Tibial nerve (tissue), 4 donors: ENCODE results near the gene SLC25A41. TPM values are rescaled to one million over a fixed set of nuclear protein-coding genes. Genes with fewer than 3 reads are reported as not detected.

Experiments used
- DNase-seq, 2 donors: peaks; one replicate each; pipeline ENCODE4 v3.0.0-alpha.2; 2019; ENCODE audit warnings: low spot score in 2 of 2
- H3K27ac ChIP-seq, 4 donors: fragments of 200-600 bp; sonication (generic) in 3 of 4; one replicate each; pipeline ENCODE4 v1.5.1; 2017 to 2019; ENCODE audit warnings: mild to moderate bottlenecking in 1 of 4
- H3K27me3 ChIP-seq, 2 donors: fragments of 200-600 bp; sonication (generic) in 1 of 2; one replicate each; pipeline versions ENCODE4 v1.5.1 to v1.6.0; 2017 to 2019
- H3K36me3 ChIP-seq, 3 donors: fragments of 200-600 bp; sonication (generic); one replicate each; pipeline ENCODE4 v1.5.1; 2018 to 2019
- H3K4me1 ChIP-seq, 4 donors: fragments of 200-600 bp; sonication (generic) in 3 of 4; one replicate each; pipeline ENCODE4 v1.5.1; 2017 to 2019
- H3K4me3 ChIP-seq, 4 donors: fragments of 200-600 bp; sonication (generic) in 3 of 4; one replicate each; pipeline ENCODE4 v1.5.1; 2017 to 2019; ENCODE audit warnings: mild to moderate bottlenecking in 1 of 4, moderate library complexity in 1 of 4
- H3K9me3 ChIP-seq, 4 donors: fragments of 200-600 bp; sonication (generic) in 3 of 4; one replicate each; pipeline ENCODE4 v1.5.1; 2017 to 2019
- EP300 ChIP-seq, 2 donors: sonication (generic); formaldehyde crosslinking; IDR thresholded peaks; one replicate each; pipeline ENCODE4 v1.6.1; 2017; ENCODE audit warnings: antibody characterized with exemption in 2 of 2, mild to moderate bottlenecking in 1 of 2
- POLR2A ChIP-seq, 2 donors: fragments of 450-650 bp; IDR thresholded peaks; one replicate each; pipeline ENCODE4 v1.6.1; 2017; ENCODE audit warnings: antibody characterized with exemption in 2 of 2, mild to moderate bottlenecking in 2 of 2, moderate library complexity in 2 of 2
- WGBS, 2 donors: methylation state at CpG; one replicate each; pipeline ENCODE4 v1.1.5; 2018; 5-methylcytosine and 5-hydroxymethylcytosine counted together
- total RNA-seq, 4 donors: library from RNA; depleted of rRNA; stranded (reverse); fragments of >200 nt; gene quantifications; one replicate each; pipeline ENCODE4 v1.1.0, GENCODE V29; 2016
- TF ChIP-seq, protein P1 (sequence below), 5 experiments: fragments of 200-600 bp in 3 of 5; fragments of 450-650 bp in 2 of 5; sonication (generic) in 3 of 5; IDR thresholded peaks; one replicate each; pipeline ENCODE4 v1.5.1; 2016 to 2019; ENCODE audit warnings: antibody characterized with exemption in 5 of 5, mild to moderate bottlenecking in 3 of 5, moderate library complexity in 2 of 5

SLC25A41 gene
- total RNA-seq, 4 donors from 2014 or later = 0.63 TPM; not detected in 3

DNA sequence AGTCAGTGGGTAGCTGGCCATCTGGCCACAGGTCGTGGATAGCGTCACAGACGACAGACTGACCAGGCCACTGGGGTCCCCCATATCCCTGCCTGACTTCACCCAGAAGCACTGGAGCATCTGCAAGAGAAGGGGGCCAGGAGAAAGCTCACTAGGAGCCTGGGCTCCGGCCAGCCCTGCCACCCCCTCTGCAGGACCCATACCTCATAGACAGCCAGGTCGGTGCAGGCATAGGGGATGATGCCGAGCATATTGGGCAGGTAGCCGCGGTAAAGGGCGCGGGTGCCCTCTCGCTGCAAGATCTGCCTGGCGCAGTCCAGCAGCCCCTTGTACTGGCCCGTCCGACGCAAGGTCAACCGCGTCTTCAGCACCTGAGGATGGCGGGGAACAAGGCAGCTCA is 6.4 kb downstream of the SLC25A41 start:
- H3K9me3 ChIP-seq = no peaks in the 10 kb centered on the region
- TF ChIP-seq EP300 (IDR thresholded peaks at IDR 0.05) (no peak), POLR2A (IDR thresholded peaks at IDR 0.05) (no peak)
- TF ChIP-seq, protein P1, sequence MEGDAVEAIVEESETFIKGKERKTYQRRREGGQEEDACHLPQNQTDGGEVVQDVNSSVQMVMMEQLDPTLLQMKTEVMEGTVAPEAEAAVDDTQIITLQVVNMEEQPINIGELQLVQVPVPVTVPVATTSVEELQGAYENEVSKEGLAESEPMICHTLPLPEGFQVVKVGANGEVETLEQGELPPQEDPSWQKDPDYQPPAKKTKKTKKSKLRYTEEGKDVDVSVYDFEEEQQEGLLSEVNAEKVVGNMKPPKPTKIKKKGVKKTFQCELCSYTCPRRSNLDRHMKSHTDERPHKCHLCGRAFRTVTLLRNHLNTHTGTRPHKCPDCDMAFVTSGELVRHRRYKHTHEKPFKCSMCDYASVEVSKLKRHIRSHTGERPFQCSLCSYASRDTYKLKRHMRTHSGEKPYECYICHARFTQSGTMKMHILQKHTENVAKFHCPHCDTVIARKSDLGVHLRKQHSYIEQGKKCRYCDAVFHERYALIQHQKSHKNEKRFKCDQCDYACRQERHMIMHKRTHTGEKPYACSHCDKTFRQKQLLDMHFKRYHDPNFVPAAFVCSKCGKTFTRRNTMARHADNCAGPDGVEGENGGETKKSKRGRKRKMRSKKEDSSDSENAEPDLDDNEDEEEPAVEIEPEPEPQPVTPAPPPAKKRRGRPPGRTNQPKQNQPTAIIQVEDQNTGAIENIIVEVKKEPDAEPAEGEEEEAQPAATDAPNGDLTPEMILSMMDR (IDR thresholded peaks at IDR 0.05) = no peak
- H3K27ac ChIP-seq = no peak overlapping the region
- 92 to 99% methylated on average over 14 of the region's 18 CpGs for WGBS, 2 donors
- peaks cover 0 to under 1% (median 0%) of the 10 kb centered on the region in 3 donors for H3K36me3 ChIP-seq
- no peaks in the 10 kb centered on the region for H3K27me3 ChIP-seq
- DNase-seq = no peak
- no peak overlapping the region for H3K4me3 ChIP-seq
- peaks cover 0 to 24% (median 18%) of the 10 kb centered on the region in 4 donors for H3K4me1 ChIP-seq

- peak overlapping the region in 3 of 4 donors; percentile 20 to 37 (median 21) for H3K4me3 ChIP-seq
- TF ChIP-seq EP300 (IDR thresholded peaks at IDR 0.05) (no peak), POLR2A (IDR thresholded peaks at IDR 0.05) (no peak)
- TF ChIP-seq, protein P1 (IDR thresholded peaks at IDR 0.05) = no peak
- 85 to 89% methylated on average over 20 to 21 of the region's 21 CpGs for whole genome bisulfite sequencing, 2 donors
Measured at GRCh38 chr19:6425732-6426620, 7.6 kb downstream of the SLC25A41 start.

DNA sequence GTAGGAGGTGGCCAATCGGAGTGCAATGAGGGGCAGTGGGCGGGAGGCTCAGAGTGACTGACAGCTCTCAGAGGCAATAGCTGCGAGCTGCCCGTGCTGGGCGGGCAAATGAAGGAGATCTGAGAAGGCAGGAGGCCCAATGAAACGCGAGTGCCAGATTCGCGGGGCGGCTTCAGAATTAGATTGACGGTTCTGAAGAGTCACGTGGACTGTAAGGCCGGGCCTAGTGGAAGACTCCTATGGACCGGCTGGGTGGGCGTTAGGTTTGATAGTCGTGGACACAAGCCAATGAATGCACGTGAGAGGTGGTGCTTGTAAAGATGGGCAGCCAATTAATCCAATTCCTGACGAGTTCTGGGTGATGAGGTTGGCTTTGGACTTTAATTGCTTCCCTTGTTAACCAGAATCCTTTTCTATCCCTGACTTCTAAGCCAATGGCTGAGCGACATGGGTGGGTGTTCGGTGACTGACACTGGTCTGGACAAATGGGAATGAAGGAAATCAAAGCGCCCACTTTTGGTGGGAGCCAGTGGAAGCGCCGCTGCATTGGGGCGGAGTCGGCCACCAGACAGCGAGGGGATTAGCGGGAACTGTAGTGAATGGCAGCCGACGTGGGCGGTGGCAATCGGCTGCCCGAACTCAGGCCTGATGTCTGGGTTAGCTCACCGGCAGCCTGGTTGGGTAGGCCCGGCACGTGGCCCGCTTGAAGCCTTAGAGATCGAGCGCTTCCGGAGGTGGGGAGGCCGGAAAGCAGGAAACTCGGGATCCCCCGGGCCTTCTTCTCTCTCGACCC is 8.4 kb downstream of the SLC25A41 start:
- Histone ChIP-seq H3K27ac (peak overlapping the region; percentile 78 to 92 (median 88)), H3K27me3 (no peaks in the 10 kb centered on the region), H3K9me3 (no peaks in the 10 kb centered on the region), H3K36me3 (peaks cover 0 to 20% (median 0%) of the 10 kb centered on the region in 3 donors), H3K4me1 (peaks cover 0 to 44% (median 26%) of the 10 kb centered on the region in 4 donors), H3K4me3 (peak overlapping the region; percentile 20 to 95 (median 46))
- DNase-seq = peak; percentile 99 to 100
- peak in 1 of 2 donors; percentile 22 for TF ChIP-seq POLR2A (IDR thresholded peaks at IDR 0.05)
- TF ChIP-seq, protein P1 (IDR thresholded peaks at IDR 0.05) = peak in 2 of 5 experiments; percentile 16 to 49
- TF ChIP-seq EP300 (IDR thresholded peaks at IDR 0.05) = peak; percentile 40 to 65
- 4 to 8% methylated on average over 41 to 43 of the region's 43 CpGs for WGBS, 2 donors

More at GRCh38 chr19:6425732-6426620, 7.6 kb downstream of the SLC25A41 start:
- peaks cover 0 to 12% (median 0%) of the 10 kb centered on the region in 3 donors for H3K36me3 ChIP-seq
- H3K4me1 ChIP-seq = peaks cover 0 to 35% (median 26%) of the 10 kb centered on the region in 4 donors
- H3K9me3 ChIP-seq = no peaks in the 10 kb centered on the region
- H3K27ac ChIP-seq = peak overlapping the region; percentile 78 to 92 (median 88)
- no peak for DNase-seq
- no peaks in the 10 kb centered on the region for H3K27me3 ChIP-seq

- 1% methylated on average over 14 to 32 of the region's 114 CpGs for WGBS, 2 donors
- Histone ChIP-seq H3K36me3 (peaks cover 0 to 28% (median 0%) of the 10 kb centered on the region in 3 donors), H3K9me3 (no peaks in the 10 kb centered on the region), H3K4me1 (peaks cover 0 to 51% (median 26%) of the 10 kb centered on the region in 4 donors), H3K27ac (peak within 1 kb of the TSS; percentile 78 to 92 (median 88)), H3K4me3 (peak within 1 kb of the TSS; percentile 70 to 95 (median 88)), H3K27me3 (no peaks in the 10 kb centered on the region)
- DNase-seq = no peak
- TF ChIP-seq EP300 (IDR thresholded peaks at IDR 0.05) = peak in 1 of 2 donors; percentile 82
- TF ChIP-seq, protein P1 (IDR thresholded peaks at IDR 0.05) = no peak
- peak; percentile 70 to 86 for TF ChIP-seq POLR2A (IDR thresholded peaks at IDR 0.05)
Measured at GRCh38 chr19:6424195-6424938, 9.2 kb downstream of the SLC25A41 start, which contains the start of gene KHSRP. Gene KHSRP, minus strand, starts transcription at chr19:6424811. Its CDS starts 110 bp downstream, at chr19:6424701.
